GM21786 (cell line): Measurements from ENCODE around the gene ATG3.
"Not testable (repeated sequence)": the region's sequence is repeated elsewhere in the genome, so short reads cannot be mapped to it uniquely, and the experiment has no call there.

Experiments used
- ATAC-seq: cut with Tn5 transposase; IDR thresholded peaks from one replicate; pipeline ENCODE4 v1.9.1; 2021; ENCODE audit not compliant: unreplicated experiment

ATG3 gene

GRCh38 chr3:112503304-112503972 lies 58.3 kb downstream of the ATG3 start:
- ATAC-seq = no peak

GRCh38 chr3:112500621-112501020 lies 61.1 kb downstream of the ATG3 start:
- no peak for ATAC-seq

- peak; percentile 58 for ATAC-seq
These were observed 62.6 kb downstream of the ATG3 start, which contains the start of gene BTLA for GRCh38 chr3:112498914-112499711. Gene BTLA, minus strand, starts transcription at chr3:112499472. Its CDS starts 114 bp downstream, at chr3:112499358.

GRCh38 chr3:112497897-112498548 lies 63.7 kb downstream of the ATG3 start:
- no peak for ATAC-seq

- ATAC-seq = no peak
These were observed 65.2 kb downstream of the ATG3 start for GRCh38 chr3:112496366-112497067.

- not testable (repeated sequence) for ATAC-seq
These were observed 67.4 kb downstream of the ATG3 start for GRCh38 chr3:112494448-112494767.

- ATAC-seq = peak; percentile 28
These were observed 69.6 kb downstream of the ATG3 start for GRCh38 chr3:112492124-112492523.

- ATAC-seq = no peak
These were observed 70.4 kb downstream of the ATG3 start for GRCh38 chr3:112491373-112491772.

GRCh38 chr3:112489674-112490479 lies 71.9 kb downstream of the ATG3 start:
- ATAC-seq = peak; percentile 45

GRCh38 chr3:112486811-112487505 lies 74.8 kb downstream of the ATG3 start:
- ATAC-seq = no peak

GRCh38 chr3:112484352-112484751 lies 77.4 kb downstream of the ATG3 start:
- no peak for ATAC-seq

- ATAC-seq = peak; percentile 66
These were observed 79.1 kb downstream of the ATG3 start for GRCh38 chr3:112482675-112483074.
